Uterus (tissue), 2 donors: ENCODE measurements around the gene CTIF.

Source experiments
- POLR2A ChIP-seq, 2 donors: fragments of 450-650 bp; IDR thresholded peaks; one replicate each; pipeline ENCODE4 v1.6.1; 2016; ENCODE audit warnings: antibody characterized with exemption in 2 of 2, mild to moderate bottlenecking in 1 of 2, moderate library complexity in 1 of 2
- TF ChIP-seq, protein P1 (sequence below), 4 experiments: fragments of 200-600 bp in 2 of 4; fragments of 450-650 bp in 2 of 4; sonication (generic) in 2 of 4; IDR thresholded peaks; one replicate each; pipeline ENCODE4 v1.5.1; 2016 to 2019; ENCODE audit warnings: antibody characterized with exemption in 4 of 4, mild to moderate bottlenecking in 2 of 4, moderate library complexity in 1 of 4

DNA sequence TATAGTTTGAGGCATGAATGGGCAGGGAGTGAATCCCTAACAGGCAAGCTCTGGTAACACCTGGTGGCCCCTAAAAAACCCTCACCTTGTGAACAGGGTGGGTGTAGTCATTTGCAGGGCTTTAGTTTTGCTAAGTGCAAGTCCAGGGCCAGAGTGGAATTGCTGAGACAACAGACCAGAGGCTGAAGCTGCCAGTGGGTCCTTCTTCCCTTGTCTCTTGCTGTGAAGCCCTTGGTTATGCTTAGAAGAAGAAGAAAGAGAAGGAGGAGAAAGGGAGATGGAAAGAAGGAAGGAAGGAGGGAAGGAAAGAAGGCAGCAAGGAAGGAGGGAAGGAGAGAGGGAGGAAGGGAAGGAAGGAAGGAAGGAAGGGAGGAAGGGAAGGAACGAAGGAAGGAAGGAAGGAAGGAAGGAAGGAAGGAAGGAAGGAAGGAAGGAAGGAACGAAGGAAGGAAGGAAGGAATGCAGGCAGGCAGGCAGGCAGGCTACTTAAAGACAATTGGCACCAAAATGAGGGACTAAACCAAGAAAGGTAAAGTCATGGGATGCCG, 366.1 kb downstream of the CTIF start:
- TF ChIP-seq, protein P1, sequence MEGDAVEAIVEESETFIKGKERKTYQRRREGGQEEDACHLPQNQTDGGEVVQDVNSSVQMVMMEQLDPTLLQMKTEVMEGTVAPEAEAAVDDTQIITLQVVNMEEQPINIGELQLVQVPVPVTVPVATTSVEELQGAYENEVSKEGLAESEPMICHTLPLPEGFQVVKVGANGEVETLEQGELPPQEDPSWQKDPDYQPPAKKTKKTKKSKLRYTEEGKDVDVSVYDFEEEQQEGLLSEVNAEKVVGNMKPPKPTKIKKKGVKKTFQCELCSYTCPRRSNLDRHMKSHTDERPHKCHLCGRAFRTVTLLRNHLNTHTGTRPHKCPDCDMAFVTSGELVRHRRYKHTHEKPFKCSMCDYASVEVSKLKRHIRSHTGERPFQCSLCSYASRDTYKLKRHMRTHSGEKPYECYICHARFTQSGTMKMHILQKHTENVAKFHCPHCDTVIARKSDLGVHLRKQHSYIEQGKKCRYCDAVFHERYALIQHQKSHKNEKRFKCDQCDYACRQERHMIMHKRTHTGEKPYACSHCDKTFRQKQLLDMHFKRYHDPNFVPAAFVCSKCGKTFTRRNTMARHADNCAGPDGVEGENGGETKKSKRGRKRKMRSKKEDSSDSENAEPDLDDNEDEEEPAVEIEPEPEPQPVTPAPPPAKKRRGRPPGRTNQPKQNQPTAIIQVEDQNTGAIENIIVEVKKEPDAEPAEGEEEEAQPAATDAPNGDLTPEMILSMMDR (IDR thresholded peaks at IDR 0.05), result no peak
- no peak for TF ChIP-seq POLR2A (IDR thresholded peaks at IDR 0.05)
